GM11168 (cell line): ENCODE data around the gene TBC1D12.
"Not testable (repeated sequence)": the region's sequence is repeated elsewhere in the genome, so short reads cannot be mapped to it uniquely, and the experiment has no call there.

Experiments
- in situ Hi-C: fragments of 300-500 bp; cut with MboI; formaldehyde crosslinking; loops from one replicate; pipeline ENCODE4 v1.12.0; 2022; ENCODE audit warnings: low sequenced_read_pairs; ENCODE audit not compliant: unreplicated experiment

The TBC1D12 gene

DNA sequence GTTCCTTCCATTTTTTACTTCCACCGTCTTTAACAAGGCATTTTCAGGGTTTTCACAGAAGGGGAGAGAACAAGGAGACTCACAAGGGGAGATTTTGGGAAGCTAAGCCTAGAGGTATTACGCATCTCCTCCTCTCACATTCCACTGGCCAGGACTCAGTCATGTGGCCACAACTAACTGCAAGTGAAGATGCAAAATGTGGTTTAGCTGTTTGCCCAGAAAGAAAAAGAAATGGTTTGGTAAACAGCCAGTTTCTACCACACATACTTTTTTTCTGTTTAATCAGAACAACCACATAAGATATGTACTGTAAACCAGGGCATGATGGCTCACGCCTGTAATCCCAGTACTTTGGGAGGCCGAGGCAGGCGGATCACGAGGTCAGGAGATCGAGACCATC lies 121.8 kb downstream of the TBC1D12 start:
- in situ Hi-C loops = no loop called here

DNA sequence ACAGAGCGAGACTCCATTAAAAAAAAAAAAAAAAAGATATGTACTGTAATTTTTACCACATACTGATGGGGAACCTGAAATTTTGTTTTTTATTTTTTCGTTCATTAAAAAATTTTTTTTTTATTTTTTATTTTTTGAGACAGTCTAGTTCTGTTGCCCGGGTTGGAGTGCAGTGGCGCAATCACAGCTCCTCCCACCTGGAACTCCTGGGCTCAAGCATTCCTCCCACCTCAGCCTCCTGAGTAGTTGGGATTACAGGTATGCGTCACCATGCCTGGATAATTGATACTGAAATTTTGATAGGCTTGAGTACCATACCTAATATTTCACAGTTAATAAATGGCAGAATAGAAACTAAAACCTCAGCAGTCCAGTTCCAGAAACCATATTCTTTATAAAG lies 122.4 kb downstream of the TBC1D12 start:
- in situ Hi-C loops = no loop called here

- in situ Hi-C loops = not testable (repeated sequence)
These were observed 129.2 kb downstream of the TBC1D12 start for GRCh38 chr10:94531550-94531949.

DNA sequence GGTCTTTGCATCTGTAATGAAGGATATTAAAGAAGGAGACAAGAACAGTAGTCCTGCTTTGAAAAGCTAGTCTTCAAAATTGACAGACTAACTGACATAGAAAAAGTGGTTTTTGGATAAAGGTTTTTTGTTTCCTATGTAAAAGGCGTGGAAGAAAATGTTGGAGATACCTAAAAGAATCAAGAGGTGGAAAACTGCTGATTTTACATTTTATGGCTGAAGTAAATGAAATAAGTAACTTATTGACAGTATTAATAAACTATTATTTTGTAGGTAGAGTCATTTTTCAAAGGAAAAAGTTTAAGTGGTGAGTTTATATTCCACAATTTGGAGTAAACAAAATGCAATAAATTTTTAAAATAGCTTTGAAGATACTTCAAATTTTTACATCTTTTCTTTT lies 130.7 kb downstream of the TBC1D12 start:
- in situ Hi-C loops = no loop called here

DNA sequence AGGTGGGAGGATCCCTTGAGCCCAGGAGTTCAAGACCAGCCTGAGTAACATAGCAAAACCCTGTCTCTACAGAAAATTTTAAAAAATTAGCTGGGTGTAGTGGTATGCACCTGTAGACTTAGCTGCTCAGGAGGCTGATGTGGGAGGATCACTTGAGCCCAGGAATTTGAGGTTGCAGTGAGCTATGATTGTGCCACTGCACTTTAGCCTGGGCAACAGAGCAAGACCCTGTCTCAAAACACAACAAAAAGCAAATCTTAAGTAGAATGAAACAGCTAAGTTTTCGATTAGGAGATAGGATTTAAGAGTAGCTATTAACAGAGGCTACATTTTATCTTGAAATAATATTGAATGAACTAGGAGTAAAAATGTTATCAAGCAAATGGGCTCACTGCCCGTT lies 139.9 kb downstream of the TBC1D12 start:
- in situ Hi-C loops = not testable (repeated sequence)

DNA sequence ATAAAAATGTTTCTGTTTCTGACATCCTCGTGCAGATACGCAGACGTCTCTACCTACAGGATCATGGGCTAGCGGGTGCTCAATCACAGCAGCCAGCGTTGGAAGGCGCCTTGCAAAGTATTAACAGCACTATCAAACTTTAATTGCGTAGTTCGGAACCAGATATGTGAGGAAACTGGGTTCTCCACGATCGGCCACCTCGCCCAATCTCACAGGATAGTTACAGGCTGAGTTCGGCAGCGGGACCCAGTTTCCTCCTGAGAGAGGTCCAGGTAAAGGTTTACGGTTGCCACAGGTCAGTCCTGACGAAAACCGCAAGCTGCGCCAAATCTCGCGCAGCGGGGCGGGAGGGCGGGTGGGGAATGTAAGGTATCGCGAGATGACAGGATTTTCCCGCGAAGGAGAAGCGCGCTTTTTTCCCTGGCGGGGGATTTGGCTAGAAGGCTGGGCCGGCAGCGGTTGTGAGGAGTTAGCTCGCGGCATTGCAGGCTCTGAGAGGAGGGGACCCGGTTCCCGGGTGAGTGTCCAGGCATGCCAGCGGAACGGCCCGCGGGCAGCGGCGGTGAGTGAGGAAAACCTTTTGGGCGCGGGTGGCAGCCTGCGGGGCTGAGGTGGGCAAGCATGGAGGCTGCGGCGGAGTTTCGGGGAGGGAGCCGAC lies 143.2 kb downstream of the TBC1D12 start, which contains the start of gene HELLS:
Gene HELLS, plus strand, starts transcription at position 398 of the 658 bp plus-strand sequence. Its CDS starts 134 bp downstream, at position 532.
- in situ Hi-C loops = no loop called here

DNA sequence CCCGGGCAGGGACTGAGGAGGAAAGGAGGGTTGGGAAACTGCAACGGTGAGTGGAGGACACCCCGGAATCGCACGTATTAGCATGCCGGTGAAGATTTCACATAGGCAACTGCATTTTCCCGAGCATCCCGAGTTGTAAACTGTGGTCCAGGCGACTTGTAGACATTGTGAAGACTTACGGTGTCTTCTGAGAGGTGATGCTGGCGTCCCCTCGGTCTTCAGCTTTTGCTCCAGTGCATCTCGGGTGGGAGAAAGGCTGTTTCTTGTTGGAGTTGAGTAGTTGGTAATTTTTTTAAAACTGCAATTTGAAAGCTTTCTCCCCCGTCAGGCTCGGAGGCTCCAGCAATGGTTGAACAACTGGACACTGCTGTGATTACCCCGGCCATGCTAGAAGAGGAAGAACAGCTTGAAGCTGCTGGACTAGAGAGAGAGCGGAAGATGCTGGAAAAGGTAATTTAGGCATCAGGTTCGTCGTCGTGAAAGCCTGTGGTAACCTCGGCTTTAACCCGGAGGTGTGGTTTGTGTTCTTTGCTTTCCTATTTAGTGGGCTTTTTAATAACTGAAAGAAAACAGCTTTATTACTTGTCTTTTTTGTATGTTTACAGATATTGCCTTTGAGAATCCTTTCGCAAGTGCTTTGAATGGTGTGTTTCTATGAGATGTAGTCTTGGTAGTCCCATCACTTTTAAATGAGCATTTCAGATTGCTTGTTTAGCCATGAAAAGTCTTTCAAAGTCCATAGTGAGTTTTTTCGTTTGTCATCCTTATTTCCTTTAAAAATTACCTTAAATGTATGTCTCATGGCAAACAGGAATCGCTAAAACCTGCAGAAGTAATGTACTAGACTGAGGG lies 143.9 kb downstream of the TBC1D12 start:
- in situ Hi-C loops = no loop called here

DNA sequence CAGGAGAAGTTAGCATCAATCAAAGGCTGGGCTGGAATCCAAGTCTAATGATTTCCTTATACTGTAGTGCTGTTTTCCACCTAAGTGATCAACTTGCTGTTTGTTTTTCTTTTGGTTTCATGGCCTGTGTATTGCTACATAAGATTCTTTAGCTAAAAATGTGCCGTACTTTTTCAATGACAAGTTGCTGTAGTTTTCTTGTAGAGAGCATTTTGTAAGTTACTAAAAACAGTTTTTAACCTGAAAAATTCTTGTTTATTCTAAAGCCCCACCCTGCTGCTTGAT lies 144.5 kb downstream of the TBC1D12 start:
- in situ Hi-C loops = no loop called here

GRCh38 chr10:94549221-94549620 lies 146.9 kb downstream of the TBC1D12 start:
- in situ Hi-C loops = no loop called here

DNA sequence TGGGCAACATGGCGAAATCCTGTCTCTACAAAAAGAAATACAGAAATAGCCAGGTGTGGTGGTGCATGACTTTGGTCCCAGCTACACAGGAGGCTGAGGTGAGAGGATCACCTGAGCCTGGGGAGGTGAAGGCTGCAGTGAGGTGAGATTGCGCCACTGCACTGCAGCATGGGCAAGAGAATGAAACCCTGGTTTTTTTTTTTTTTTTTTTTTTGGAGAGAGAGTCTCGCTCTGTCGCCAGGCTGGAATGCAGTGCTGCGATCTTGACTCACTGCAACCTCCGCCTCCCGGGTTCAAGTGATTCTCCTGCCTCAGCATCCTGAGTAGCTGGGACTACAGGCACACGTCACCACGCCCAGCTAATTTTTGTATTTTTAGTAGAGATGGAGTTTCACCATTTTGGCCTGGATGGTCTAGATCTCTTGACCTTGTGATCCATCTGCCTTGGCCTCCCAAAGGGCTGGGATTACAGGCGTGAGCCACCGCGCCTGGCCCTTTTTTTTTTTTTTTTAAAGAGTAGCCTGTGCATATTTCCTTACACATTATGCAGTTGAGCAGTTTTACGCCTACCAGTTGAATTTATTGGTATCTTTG lies 165.5 kb downstream of the TBC1D12 start:
- in situ Hi-C loops = not testable (repeated sequence)

DNA sequence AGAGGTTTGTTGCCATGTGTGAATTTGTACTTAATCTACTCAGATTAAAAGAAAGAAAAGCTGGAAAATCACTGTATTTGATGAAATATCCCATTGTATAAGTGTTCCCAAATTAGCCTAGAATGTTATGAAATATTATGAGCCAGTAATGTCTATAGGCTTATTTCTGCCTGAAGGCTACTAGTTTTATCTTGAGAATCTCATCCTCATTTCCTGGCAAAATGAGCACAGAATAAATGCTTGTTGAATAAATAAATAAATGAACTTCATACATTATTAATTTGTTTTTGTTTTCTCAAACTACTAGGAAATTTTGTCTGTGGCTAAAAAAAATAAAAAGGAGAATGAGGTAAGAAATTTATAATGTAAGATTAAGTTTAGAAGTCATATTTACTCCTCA lies 168.7 kb downstream of the TBC1D12 start:
- in situ Hi-C loops = no loop called here

DNA sequence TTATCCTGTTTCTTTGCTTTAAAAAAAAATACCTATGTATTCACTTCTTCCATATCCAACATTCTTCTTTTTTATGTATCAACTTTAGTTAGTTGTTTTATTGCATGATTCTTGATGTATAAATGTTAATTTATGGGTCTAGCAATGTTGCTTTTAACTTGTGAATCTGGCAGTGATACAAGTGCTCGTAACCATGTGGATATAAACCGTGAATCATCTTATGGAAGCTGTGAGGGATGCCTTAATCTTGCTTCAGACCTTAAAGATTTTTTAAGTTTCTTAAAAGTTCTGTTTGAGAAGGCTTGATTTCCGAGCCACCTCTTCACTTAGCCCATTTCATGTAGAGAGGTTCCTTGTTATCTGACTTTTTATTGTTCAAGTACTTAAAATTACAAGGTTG lies 169.2 kb downstream of the TBC1D12 start:
- in situ Hi-C loops = no loop called here

DNA sequence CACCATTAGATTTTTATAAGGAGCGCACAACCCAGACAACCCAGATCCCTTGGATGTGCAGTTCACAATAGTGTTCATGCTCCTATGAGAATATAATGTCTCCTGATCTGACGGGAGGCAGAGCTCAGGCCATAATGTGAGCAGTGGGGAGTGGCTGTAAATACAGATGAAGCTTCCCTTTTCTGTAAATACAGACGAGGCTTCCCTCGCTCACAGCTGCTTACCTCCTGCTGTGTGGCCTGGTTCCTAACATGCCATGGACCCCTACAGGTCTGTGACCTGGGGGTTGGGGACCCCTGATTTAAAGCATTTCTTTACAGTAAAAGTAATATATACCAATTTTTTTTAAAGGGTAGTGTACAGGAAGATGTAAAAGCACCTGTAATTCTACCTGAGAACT lies 176.4 kb downstream of the TBC1D12 start:
- in situ Hi-C loops = loop anchor here (25.0 kb wide), 1 partner anchor 1334 kb away; the partner anchor contains the start of gene CC2D2B

DNA sequence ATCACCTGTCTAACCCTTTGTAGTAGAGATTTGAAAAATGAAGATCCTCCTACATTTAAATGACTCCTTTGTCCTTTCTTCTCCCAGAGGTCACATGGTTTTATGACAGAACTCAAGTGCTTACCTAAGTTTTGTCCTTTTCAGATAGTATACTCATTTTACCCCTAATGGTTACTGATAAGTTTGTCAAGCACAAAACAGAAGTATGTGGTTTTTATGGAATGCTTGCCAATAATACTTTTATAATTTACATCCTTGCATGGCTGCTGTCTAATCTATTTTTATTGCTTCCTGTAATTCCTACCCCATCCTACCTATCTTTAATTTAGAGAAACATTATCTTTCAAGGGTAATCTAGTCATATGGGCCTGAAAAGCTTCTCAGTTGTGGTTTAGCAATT lies 180.8 kb downstream of the TBC1D12 start:
- in situ Hi-C loops = loop anchor here (25.0 kb wide), 1 partner anchor 1329 kb away; the partner anchor contains the start of gene CC2D2B
